GM06990 (cell line): Measurements from ENCODE around the gene PTPRN2.
"Not testable (repeated sequence)": the region's sequence is repeated elsewhere in the genome, so short reads cannot be mapped to it uniquely, and the experiment has no call there.

Source experiments
- DNase-seq: peaks from one replicate; pipeline ENCODE4 v3.0.0-alpha.2; 2011; ENCODE audit not compliant: insufficient read length; ENCODE audit errors: extremely low read depth
- H3K27me3 ChIP-seq: replicated peaks from 2 replicates; pipeline ENCODE4 v1.6.0; 2011; ENCODE audit warnings: low read length; ENCODE audit not compliant: control insufficient read depth, insufficient read depth
- H3K36me3 ChIP-seq: 2 replicates; pipeline ENCODE4 v1.5.1; 2011; ENCODE audit warnings: low read length; ENCODE audit not compliant: control insufficient read depth, insufficient read depth
- H3K4me3 ChIP-seq: replicated peaks from 2 replicates; pipeline ENCODE4 v1.5.1; 2011; ENCODE audit warnings: low read depth, mild to moderate bottlenecking, control low read depth, low read length
- TF ChIP-seq, protein P1 (sequence below): IDR thresholded peaks from 2 replicates; pipeline ENCODE4 v1.5.1; 2011; ENCODE audit warnings: low read length, control low read depth, mild to moderate bottlenecking, inconsistent platforms; ENCODE audit not compliant: insufficient read depth, poor library complexity, severe bottlenecking

The PTPRN2 gene

DNA sequence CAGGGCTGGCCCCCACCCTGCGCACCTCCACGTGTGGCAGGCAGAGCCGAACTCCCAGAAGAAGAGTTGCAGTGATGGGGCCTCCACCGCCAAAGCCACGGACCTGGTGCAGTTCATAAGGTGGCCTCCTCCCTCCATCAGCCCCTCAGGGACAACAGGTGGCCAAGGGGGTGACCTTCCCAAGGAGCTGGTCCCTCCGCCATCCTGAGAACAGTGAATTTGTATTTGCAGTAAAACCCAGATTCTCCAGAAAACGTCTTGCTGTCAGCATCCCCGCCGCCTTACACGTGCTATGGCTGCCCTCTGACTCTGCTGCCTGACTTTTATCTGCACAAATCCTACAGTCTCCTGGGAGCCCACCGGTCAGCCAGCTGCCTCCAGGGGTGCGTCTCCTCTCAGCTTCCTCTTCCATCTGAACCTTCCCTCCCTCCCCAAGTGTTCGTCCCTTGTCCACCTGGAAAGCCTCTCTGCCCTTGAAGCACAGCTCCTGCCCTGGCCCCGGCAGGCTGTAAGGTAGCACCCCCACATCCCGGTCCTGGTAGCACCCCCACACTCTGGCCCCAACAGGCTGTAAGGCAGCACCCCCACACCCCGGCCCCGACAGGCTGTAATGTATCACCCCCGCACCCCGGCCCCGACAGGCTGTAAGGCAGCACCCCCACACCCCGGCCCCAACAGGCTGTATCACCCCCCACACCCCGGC, 311.8 kb downstream of the PTPRN2 start:
- DNase-seq, result no peak
- TF ChIP-seq, protein P1, sequence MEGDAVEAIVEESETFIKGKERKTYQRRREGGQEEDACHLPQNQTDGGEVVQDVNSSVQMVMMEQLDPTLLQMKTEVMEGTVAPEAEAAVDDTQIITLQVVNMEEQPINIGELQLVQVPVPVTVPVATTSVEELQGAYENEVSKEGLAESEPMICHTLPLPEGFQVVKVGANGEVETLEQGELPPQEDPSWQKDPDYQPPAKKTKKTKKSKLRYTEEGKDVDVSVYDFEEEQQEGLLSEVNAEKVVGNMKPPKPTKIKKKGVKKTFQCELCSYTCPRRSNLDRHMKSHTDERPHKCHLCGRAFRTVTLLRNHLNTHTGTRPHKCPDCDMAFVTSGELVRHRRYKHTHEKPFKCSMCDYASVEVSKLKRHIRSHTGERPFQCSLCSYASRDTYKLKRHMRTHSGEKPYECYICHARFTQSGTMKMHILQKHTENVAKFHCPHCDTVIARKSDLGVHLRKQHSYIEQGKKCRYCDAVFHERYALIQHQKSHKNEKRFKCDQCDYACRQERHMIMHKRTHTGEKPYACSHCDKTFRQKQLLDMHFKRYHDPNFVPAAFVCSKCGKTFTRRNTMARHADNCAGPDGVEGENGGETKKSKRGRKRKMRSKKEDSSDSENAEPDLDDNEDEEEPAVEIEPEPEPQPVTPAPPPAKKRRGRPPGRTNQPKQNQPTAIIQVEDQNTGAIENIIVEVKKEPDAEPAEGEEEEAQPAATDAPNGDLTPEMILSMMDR, result no peak

DNA sequence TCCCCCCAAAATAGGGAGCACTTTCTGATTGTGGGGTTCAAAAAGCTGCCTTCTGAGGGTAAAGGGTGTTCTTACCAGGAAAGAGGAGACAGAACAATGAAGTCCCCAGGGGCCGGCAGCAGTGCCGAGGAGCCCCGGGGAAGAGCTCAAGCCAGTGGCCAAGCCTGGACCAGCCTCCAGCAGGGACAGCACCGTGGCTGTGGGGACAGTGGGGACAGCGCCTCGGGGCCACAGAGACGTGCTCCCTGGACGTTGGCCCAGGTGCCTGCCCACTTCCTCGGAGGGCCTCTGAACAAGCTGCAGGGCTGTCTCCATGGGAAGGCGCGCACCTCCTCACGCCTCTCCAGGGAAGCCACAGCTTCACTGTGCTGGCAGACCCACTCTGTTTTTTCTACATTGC, 312.6 kb downstream of the PTPRN2 start:
- TF ChIP-seq, protein P1, result no peak
- no peak for DNase-seq
- H3K4me3 ChIP-seq, result no peak overlapping the region

More for the DNA sequence above, 311.8 kb downstream of the PTPRN2 start:
- Histone ChIP-seq H3K36me3 (no peaks in the 10 kb centered on the region), H3K27me3 (no peaks in the 10 kb centered on the region), H3K4me3 (no peak overlapping the region)

DNA sequence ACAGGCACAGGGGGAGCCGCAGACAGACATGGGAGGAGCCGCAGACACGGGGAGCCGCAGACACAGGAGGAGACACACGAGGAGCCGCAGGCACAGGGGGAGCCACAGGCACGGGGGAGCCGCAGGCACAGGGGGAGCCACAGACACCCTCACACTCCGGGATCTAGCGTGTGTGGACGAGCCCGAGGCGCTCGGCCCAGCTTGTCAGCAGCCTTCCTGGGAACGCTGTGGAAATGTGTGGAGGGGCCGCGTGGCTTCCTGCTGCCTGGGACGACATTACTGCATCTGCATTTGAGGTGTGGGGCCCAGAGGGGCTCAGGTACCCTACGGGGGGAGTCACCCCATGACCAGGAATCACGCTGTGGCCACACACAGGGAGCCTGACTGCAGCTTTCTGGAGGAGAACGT, 313.2 kb downstream of the PTPRN2 start:
- no peak for DNase-seq
- no peak overlapping the region for H3K4me3 ChIP-seq
- H3K36me3 ChIP-seq, result no peaks in the 10 kb centered on the region
- H3K27me3 ChIP-seq, result no peaks in the 10 kb centered on the region
- TF ChIP-seq, protein P1, result no peak

More for the DNA sequence above, 312.6 kb downstream of the PTPRN2 start:
- no peaks in the 10 kb centered on the region for H3K36me3 ChIP-seq
- H3K27me3 ChIP-seq, result no peaks in the 10 kb centered on the region

DNA sequence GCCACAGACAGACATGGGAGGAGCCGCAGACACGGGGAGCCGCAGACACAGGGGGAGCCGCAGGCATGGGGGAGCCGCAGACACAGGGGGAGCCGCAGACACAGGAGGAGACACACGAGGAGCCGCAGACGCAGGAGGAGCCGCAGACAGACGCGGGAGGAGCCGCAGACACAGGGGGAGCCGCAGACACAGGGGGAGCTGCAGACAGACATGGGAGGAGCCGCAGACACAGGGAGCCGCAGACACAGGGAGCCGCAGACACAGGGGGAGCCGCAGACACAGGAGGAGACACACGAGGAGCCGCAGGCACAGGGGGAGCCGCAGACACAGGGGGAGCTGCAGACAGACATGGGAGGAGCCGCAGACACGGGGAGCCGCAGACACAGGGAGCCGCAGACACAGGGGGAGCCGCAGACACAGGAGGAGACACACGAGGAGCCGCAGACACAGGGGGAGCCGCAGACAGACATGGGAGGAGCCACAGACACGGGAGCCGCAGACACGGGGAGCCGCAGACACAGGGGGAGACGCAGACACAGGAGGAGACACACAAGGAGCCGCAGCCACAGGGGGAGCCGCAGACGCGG, 313.8 kb downstream of the PTPRN2 start:
- DNase-seq, result not testable (repeated sequence)

DNA sequence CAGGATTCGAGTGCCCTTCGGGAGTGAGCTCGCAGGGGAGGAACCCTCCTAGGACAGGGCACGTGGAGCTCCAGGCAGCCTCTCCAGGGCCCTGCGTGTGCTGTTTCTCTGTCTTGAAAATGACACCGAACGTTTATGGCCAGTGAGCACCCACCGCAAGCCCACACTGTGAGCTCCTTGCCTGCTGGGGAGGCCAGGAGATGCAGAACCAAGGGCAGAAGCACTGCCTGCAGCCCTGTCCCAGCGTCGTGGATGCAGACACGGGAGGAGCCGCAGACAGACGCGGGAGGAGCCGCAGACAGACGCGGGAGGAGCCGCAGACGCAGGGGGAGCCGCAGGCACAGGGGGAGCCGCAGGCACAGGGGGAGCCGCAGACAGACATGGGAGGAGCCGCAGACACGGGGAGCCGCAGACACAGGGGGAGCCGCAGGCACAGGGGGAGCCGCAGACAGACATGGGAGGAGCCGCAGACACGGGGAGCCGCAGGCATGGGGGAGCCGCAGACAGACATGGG, 314.4 kb downstream of the PTPRN2 start:
- H3K27me3 ChIP-seq, result no peaks in the 10 kb centered on the region
- DNase-seq, result no peak
- TF ChIP-seq, protein P1, result no peak
- no peaks in the 10 kb centered on the region for H3K36me3 ChIP-seq
- no peak overlapping the region for H3K4me3 ChIP-seq

More for the DNA sequence above, 313.8 kb downstream of the PTPRN2 start:
- H3K36me3 ChIP-seq, H3K4me3 ChIP-seq, H3K27me3 ChIP-seq: not testable (repeated sequence)

DNA sequence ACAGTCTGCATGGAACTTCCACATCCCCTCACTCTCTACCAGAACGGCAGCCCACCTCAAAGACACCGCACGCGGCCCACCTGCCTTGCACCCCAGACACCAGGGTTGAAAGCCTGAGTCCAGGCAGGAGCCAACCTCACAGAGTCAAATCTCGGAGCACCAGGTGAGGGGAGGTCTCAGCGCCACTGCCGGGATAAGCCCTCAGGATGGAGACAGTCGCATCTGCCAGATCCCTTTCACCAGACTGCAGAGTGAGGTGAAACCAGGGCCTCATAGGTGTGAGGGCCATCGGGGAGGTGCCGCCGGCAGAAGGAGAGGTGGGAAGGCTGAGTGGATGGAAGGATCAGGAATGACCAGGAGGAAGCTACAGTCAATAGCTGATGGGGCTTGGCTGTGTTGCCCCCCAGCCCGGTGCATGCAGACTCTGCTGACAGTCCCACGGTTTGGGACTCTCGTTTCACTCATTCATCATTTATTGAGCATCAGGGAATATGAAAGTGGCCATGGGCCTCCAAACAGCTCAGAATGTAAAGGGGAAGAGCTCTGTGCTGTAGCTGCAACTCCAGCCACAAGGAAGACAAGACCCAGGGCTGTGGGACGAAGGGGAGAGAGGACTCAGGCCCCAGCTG, 315.0 kb downstream of the PTPRN2 start:
- Histone ChIP-seq H3K36me3 (no peaks in the 10 kb centered on the region), H3K4me3 (no peak overlapping the region), H3K27me3 (no peaks in the 10 kb centered on the region)
- DNase-seq, result no peak
- TF ChIP-seq, protein P1, result no peak
